Gastrocnemius medialis (tissue), 4 donors: ENCODE results near the gene CXXC5. TPM values are rescaled to one million over a fixed set of nuclear protein-coding genes. Genes with fewer than 3 reads are reported as not detected.

Source experiments
- ATAC-seq, 2 donors: fragments of 150-250 bp; one replicate each; pipeline ENCODE4 v1.9.1; 2016
- DNase-seq, 2 donors: peaks; one replicate each; pipeline ENCODE4 v3.0.0-alpha.2; 2019
- H3K27ac ChIP-seq, 4 donors: fragments of 200-600 bp; sonication (generic); 1 replicate in 1 of 4; 2 replicates in 3 of 4; pipeline ENCODE4 v1.5.1; 2016 to 2018; ENCODE audit warnings: mild to moderate bottlenecking in 2 of 4, moderate library complexity in 1 of 4
- H3K27me3 ChIP-seq, 3 donors: fragments of 200-600 bp; sonication (generic) in 2 of 3; 1 replicate in 1 of 3; 2 replicates in 2 of 3; pipeline versions ENCODE4 v1.5.1 to v1.6.0; 2016 to 2019; ENCODE audit warnings: mild to moderate bottlenecking in 1 of 3, moderate library complexity in 1 of 3
- H3K36me3 ChIP-seq, 2 donors: fragments of 200-600 bp; sonication (generic) in 1 of 2; one replicate each; pipeline ENCODE4 v1.5.1; 2017 to 2018
- H3K4me1 ChIP-seq, 2 donors: fragments of 200-600 bp; sonication (generic) in 1 of 2; one replicate each; pipeline ENCODE4 v1.5.1; 2016 to 2017; ENCODE audit warnings: mild to moderate bottlenecking in 2 of 2
- H3K4me3 ChIP-seq, 4 donors: fragments of 200-600 bp; sonication (generic) in 3 of 4; 1 replicate in 1 of 4; 2 replicates in 3 of 4; pipeline ENCODE4 v1.5.1; 2016 to 2019; ENCODE audit warnings: mild to moderate bottlenecking in 2 of 4
- H3K9me3 ChIP-seq, 3 donors: fragments of 200-600 bp; sonication (generic) in 2 of 3; 1 replicate in 1 of 3; 2 replicates in 2 of 3; pipeline ENCODE4 v1.5.1; 2016 to 2019
- CTCF ChIP-seq, 5 experiments: fragments of 450-650 bp in 3 of 5; fragments of 200-600 bp in 2 of 5; sonication (generic) in 2 of 5; IDR thresholded peaks in 4 of 5; conservative IDR thresholded peaks in 1 of 5; 1 replicate in 4 of 5; 2 replicates in 1 of 5; pipeline ENCODE4 v1.5.1; 2016 to 2019; ENCODE audit warnings: antibody characterized with exemption in 5 of 5, mild to moderate bottlenecking in 3 of 5, moderate library complexity in 3 of 5
- POLR2A ChIP-seq, 2 donors: fragments of 450-650 bp; IDR thresholded peaks; one replicate each; pipeline ENCODE4 v1.6.1; 2017; ENCODE audit warnings: antibody characterized with exemption in 2 of 2, mild to moderate bottlenecking in 2 of 2, moderate library complexity in 2 of 2
- in situ Hi-C, 4 donors: fragments of 200-750 bp; cut with MboI; loops; one replicate each; pipeline versions ENCODE4 v1.15.0 to v1.8.0; 2017; ENCODE audit warnings: low sequenced_read_pairs in 4 of 4
- intact Hi-C: fragments of 100-400 bp; cut with DNase I; formaldehyde crosslinking; loops from one replicate; pipeline ENCODE4 v1.15.1; 2023; ENCODE audit warnings: low total_unique reads
- total RNA-seq, 4 donors: library from RNA; depleted of rRNA; stranded (reverse); fragments of >200 nt; gene quantifications; one replicate each; pipeline versions ENCODE4 v1.1.0 to v1.2.3, GENCODE V29; 2016

Gene CXXC5
- total RNA-seq, 4 donors from 2014 or later, result 38.5 to 83.8 (median 60.9) TPM

- TF ChIP-seq POLR2A (IDR thresholded peaks at IDR 0.05) (peak; percentile 45 to 78), CTCF (IDR thresholded peaks at IDR 0.05 in 4 of 5, conservative IDR thresholded peaks at IDR 0.05 in 1 of 5) (peak in 4 of 5 experiments; percentile 13 to 52 (median 36))
- intact Hi-C loops, result loop anchor here (1.0 to 10.0 kb wide), 3 partner anchors 33 to 270 kb away; partner anchors contain the start of gene CXXC5
- peak; percentile 81 to 92 for DNase-seq
These were observed 37.0 kb downstream of the CXXC5 start for GRCh38 chr5:139684881-139685749.

GRCh38 chr5:139685886-139686285 lies 37.7 kb downstream of the CXXC5 start:
- H3K4me3 ChIP-seq, result peak overlapping the region in 1 of 4 donors; percentile 16
- TF ChIP-seq POLR2A (IDR thresholded peaks at IDR 0.05) (no peak), CTCF (IDR thresholded peaks at IDR 0.05 in 4 of 5, conservative IDR thresholded peaks at IDR 0.05 in 1 of 5) (no peak)
- DNase-seq, result no peak
- H3K27me3 ChIP-seq, result no peaks in the 10 kb centered on the region
- intact Hi-C loops (loop anchor here (1.0 to 10.0 kb wide), 4 partner anchors 34 to 271 kb away; partner anchors contain the start of gene CXXC5), in situ Hi-C loops (no loop called here)
- peak; percentile 5 to 19 for ATAC-seq
- H3K36me3 ChIP-seq, result peaks cover 0 to 7% of the 10 kb centered on the region in 2 donors
- H3K9me3 ChIP-seq, result no peaks in the 10 kb centered on the region
- H3K4me1 ChIP-seq, result peaks cover 63 to 70% of the 10 kb centered on the region in 2 donors
- peak overlapping the region; percentile 97 to 99 (median 98) for H3K27ac ChIP-seq

More at GRCh38 chr5:139684881-139685749, 37.0 kb downstream of the CXXC5 start:
- Histone ChIP-seq H3K36me3 (peaks cover 0 to 12% of the 10 kb centered on the region in 2 donors), H3K27ac (peak overlapping the region; percentile 97 to 99 (median 98)), H3K9me3 (no peaks in the 10 kb centered on the region), H3K4me3 (peak overlapping the region in 2 of 4 donors; percentile 9 to 16), H3K4me1 (peaks cover 57 to 66% of the 10 kb centered on the region in 2 donors), H3K27me3 (no peaks in the 10 kb centered on the region)
- in situ Hi-C loops, result no loop called here
- ATAC-seq, result peak; percentile 76 to 90

GRCh38 chr5:139686356-139686705 lies 38.2 kb downstream of the CXXC5 start:
- Histone ChIP-seq H3K27ac (peak overlapping the region; percentile 97 to 99 (median 98)), H3K36me3 (peaks cover 0 to 2% of the 10 kb centered on the region in 2 donors), H3K27me3 (no peaks in the 10 kb centered on the region), H3K9me3 (no peaks in the 10 kb centered on the region), H3K4me3 (no peak overlapping the region), H3K4me1 (peaks cover 63 to 71% of the 10 kb centered on the region in 2 donors)
- TF ChIP-seq CTCF (IDR thresholded peaks at IDR 0.05 in 4 of 5, conservative IDR thresholded peaks at IDR 0.05 in 1 of 5) (no peak), POLR2A (IDR thresholded peaks at IDR 0.05) (no peak)
- DNase-seq, result no peak
- ATAC-seq, result no peak
- in situ Hi-C loops, result no loop called here
- intact Hi-C loops, result loop anchor here (1.0 to 10.0 kb wide), 2 partner anchors 49 to 272 kb away; no protein-coding TSS in a partner anchor

- no peaks in the 10 kb centered on the region for H3K27me3 ChIP-seq
- H3K27ac ChIP-seq, result peak overlapping the region; percentile 97 to 99 (median 98)
- no peak overlapping the region for H3K4me3 ChIP-seq
- TF ChIP-seq CTCF (IDR thresholded peaks at IDR 0.05 in 4 of 5, conservative IDR thresholded peaks at IDR 0.05 in 1 of 5) (no peak), POLR2A (IDR thresholded peaks at IDR 0.05) (peak in 1 of 2 donors; percentile 20)
- DNase-seq (peak in 1 of 2 donors; percentile 53), ATAC-seq (peak in 1 of 2 donors; percentile 11)
- no peaks in the 10 kb centered on the region for H3K9me3 ChIP-seq
- no peaks in the 10 kb centered on the region for H3K36me3 ChIP-seq
- peaks cover 63 to 67% of the 10 kb centered on the region in 2 donors for H3K4me1 ChIP-seq
- in situ Hi-C loops (no loop called here), intact Hi-C loops (loop anchor here (1.0 to 10.0 kb wide), 2 partner anchors 50 to 272 kb away; no protein-coding TSS in a partner anchor)
These were observed 38.7 kb downstream of the CXXC5 start for GRCh38 chr5:139686706-139687441.
